Stimulated activated CD4-positive, alpha-beta T cell treated with anti-CD3 and anti-CD28 coated beads, Interleukin-1b, Interleukin-23, amount 100 ng/mL, for 24 hours (primary cell): Measurements from ENCODE around the gene MSL3B.
"Not testable (repeated sequence)": the region's sequence is repeated elsewhere in the genome, so short reads cannot be mapped to it uniquely, and the experiment has no call there.

Experiments
- DNase-seq, 4 experiments: peaks; one replicate each; pipeline ENCODE4 v3.0.0-alpha.2; 2020; ENCODE audit warnings: low read depth in 4 of 4, low spot score in 1 of 4

Gene MSL3B

DNA sequence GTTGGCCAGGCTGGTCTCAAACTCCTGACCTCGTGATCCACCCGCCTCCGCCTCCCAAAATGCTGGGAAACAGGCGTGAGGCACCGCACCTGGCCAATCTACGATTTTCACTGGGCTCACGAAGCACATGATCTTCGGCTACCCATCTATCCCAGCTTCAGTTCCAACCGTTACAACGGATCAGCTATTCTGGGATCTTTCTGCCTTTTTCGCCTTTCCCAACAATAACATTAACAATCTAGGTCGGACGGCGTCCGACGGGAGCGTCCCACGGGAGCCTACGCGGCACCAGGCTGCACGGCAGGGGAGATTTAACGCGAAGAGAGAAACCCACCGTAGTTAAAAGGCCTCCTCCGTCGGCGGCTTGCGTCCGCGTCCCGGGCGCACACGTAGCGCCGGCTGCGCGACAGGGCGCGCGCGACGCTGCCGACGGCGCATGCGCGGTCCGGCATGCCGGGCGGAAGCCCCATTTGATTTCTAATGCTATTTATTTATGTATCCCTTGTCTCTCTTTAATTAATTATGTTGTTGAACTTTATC is at the start of gene MSL3B:
Gene MSL3B (minus strand): TSS at position 394 of the 540 bp plus-strand sequence.
- peak; percentile 13 to 41 (median 36) for DNase-seq

- DNase-seq, result no peak
Measured at GRCh38 chr2:233917116-233917515, 48.9 kb upstream of the MSL3B start, which contains the start of gene TRPM8. TSS of gene TRPM8 (plus strand) at chr2:233917373. CDS start at chr2:233926538, 9,165 bp downstream.

DNA sequence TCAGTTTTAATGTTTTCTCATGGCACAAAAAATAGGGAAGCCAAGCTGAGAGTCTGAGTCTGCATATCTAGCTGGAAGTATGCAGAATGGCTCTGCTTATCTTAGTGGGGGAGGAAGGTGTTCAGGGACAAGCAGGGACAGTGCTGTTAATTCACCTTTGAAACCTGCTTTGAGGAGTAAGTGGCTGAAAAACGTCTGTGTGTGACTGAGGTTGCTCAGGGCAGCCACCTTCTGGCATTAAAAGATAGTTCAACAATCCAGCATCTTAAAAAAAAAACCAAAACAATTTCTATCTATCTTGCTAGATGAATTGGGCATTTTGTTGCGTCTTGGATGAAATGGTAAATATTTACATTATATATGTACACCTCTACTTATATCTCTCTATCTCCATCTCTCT is 46.9 kb upstream of the MSL3B start:
- DNase-seq, result no peak

DNA sequence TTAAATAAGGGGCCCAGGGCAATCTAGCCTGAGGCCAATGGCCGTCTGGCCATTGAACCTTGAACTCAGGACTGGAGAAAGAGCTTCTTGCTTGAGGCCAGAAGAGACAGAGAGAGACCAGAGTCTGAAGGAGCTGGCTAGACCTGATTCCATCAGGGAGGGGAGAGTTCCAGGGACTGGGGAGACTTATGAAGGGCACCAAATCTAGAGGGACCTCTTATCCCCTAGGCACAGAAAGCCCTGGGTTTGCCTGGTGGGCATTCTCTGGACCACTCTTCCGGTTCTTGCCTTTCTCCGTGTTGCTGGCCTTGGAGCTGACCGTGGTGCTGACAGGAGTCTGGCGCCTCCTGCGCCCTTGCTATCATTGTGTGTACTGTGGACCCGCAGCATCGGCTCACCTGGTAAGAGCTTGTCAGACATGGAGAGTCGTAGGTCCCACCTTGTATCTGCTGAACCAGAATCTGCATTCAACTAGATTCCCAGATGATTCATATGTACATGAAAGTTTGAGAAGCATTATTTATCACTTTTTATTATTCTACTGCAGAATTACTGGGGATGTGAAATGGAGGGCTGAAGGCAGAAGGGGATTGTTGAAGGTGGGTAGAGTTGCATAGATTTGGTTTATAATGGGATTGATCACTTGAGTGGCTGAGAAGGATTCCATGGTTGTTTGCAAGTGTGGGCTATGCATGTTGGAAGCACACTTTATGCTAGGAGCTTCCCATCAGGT is 44.7 kb upstream of the MSL3B start:
- DNase-seq, result no peak

DNA sequence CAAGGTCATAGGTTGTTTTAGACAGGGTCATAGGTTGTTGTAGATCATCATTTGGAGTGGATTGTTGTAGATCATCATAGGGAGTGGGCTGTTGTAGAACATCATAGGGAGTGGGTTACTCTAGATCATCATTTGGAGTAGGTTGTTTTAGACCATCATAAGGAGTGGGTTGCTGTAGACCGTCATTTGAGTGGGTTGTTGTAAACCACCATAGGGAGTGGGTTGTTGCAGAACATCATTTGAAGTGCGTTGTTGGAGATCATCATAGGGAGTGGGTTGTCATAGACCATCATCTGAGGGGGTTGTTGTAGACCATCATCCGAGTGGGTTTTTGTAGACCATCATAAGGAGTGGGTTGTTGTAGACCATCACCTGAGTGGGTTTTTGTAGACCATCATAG is 39.4 kb upstream of the MSL3B start:
- no peak for DNase-seq

DNA sequence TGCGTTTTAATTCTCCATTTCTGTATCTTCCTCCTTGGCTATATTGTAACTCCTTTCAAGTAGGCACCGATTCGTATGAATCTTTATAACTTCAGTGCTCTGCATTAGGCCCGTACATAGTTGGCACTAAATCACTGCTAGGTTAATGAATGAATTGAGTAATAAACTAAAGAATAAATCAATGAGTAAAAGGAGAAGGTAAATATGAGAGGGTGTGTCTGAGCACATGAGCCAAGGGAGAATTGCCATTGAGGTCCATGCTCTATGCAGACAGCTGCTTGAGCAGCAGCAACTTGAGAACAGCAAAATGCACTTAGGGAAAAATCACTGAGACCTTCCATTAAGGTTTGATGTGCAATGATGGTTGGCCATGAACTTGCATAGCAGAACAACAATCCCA is 37.8 kb upstream of the MSL3B start:
- DNase-seq, result no peak

- DNase-seq, result no peak
Measured at GRCh38 chr2:233901884-233902283, 33.7 kb upstream of the MSL3B start.

- no peak for DNase-seq
Measured at GRCh38 chr2:233901367-233901766, 33.2 kb upstream of the MSL3B start.

DNA sequence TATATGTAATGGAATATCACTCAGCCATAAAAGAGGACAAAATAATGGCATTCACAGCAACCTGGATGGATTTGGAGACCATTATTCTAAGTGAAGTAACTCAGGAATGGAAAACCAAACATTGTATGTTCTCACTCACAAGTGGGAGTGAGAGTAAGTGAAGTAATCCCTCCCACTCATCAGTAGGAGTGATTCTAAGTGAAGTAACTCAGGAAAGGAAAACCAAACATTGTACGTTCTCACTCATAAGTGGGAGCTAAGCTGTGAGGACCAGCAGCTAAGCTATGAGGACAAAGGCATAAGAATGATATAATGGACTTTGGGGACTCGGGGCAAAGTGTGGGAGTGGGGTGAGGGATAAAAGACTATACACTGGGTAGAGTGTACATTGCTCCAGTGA is 28.1 kb upstream of the MSL3B start:
- DNase-seq, result not testable (repeated sequence)

GRCh38 chr2:233892793-233893192 is 24.6 kb upstream of the MSL3B start:
- DNase-seq, result no peak

DNA sequence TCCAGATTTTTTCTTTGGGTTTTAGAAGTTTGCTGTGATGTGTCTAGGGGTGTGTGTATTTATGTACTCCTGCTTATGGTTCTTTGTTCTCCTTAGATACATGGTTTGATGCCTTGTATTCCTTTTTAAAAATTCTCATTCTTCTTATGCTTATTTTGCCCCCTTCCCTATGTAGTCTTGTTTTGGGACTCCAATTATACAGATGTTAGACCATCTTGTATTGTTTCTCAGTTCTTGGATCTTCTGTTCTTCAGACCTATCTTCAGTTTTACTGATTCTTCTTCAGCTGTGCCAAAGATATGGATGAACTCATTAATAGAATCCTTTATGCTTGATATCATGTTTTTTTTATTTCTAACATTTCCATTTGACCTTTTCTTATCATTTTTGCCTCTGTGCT is 14.2 kb upstream of the MSL3B start:
- DNase-seq, result no peak

DNA sequence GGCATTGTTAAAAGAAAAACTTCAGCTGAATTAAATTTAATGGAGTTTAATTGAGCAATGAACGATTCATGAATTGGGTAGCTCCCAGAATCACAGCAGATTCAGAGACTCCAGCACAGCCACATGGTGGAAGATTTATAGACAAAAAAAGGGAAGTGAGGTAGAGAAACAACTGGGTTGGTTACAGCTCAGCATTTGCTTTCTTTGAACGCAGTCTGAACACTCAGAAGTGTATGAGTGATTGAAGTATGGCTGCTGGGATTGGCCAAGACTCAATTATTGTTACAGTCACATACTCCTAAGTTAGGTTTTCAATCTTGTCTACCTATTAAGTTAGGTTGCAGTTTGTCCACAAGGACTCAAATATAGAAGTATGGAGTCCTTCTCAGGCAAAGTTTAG is 3.9 kb upstream of the MSL3B start:
- not testable (repeated sequence) for DNase-seq

- no peak for DNase-seq
Measured at GRCh38 chr2:233871432-233871831, 3.2 kb upstream of the MSL3B start.

GRCh38 chr2:233866479-233866878 is 1.7 kb downstream of the MSL3B start:
- DNase-seq, result no peak

DNA sequence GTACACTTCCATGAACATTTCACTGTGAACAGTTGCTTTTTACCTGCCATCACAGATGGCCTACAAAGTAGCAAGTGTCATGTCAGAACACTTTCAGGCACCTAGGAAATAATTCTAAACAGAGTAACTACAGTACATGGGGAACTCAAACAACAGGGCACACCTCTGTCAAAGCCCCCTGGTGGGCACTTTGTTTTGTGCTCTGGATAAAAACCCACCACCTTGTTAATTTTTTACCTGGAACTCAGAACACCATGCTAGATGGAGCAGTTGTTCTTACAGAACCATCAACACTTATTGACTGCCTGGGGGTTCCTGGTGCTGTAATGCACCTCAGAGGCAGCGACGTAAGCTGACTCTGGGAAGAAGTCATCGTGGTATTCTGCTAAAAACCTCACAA is 2.3 kb downstream of the MSL3B start:
- DNase-seq, result no peak

- no peak for DNase-seq
Measured at GRCh38 chr2:233862261-233862768, 5.9 kb downstream of the MSL3B start.

DNA sequence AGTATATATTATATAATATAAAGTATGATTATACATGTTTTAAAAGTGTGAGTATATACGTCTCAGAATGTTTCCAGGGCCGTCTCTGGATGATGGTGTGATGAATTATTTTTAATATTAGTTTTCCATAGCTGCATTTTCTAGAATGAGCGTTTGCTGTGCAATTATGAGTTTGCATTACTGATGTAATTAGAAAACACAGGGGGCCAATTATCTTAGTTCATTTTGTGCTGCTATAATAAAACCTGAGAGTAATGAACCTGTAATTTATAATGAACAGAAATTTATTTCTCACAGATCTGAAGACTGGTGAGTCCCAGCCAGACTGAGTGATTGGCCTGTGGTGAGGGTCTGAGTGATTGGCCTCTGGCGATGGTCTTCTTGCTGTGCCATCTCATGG is 9.9 kb downstream of the MSL3B start:
- DNase-seq, result no peak

DNA sequence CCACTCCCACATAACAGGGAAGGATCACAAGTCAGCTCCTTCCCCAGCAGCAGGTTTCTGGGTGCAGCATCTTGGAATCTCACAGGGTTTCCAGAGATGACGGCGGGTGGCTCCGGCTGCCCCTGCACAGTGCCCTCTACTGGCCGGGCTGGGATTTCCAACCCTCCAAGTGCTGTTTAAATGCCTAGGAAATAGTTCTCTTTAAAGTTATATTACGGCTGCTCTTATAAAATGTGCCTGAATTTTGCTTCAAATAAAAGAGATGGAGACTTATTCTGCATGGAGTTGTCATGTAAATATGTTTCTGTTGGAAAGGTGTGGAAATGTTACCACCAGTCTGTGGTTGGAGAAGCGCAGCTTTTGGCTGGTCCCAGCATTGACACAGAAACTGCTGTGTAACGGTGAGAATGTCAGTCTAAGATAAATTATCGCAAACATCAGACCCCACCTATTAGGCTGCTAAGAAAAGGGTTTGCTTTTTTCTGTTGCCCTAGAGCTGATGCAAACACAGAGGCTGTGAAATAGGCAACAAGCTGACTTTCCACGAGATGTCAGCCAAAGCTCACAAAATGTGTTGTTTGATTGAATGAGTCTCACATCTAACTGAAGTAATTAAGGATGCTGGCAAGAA is 10.6 kb downstream of the MSL3B start:
- peak; percentile 27 to 32 (median 28) for DNase-seq

DNA sequence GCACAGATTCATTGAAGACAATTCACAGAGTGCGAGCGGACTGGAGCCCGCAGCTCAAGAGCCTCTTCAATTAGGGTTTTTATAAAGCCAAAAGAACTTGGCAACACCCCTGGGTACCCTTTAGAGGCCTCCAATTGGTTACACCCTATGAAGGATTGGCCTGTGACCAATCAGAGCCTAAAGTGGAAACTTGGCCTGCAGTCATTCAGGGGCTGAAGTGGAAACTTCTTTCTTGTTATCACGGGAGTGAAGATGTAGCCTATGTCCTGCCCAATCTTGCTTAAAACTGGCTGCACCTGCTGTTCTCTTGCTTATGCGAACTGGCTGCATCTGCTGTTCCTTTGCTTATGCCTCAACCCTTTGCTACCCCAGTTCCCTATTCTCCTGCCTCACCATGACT is 12.0 kb downstream of the MSL3B start:
- DNase-seq, result no peak

DNA sequence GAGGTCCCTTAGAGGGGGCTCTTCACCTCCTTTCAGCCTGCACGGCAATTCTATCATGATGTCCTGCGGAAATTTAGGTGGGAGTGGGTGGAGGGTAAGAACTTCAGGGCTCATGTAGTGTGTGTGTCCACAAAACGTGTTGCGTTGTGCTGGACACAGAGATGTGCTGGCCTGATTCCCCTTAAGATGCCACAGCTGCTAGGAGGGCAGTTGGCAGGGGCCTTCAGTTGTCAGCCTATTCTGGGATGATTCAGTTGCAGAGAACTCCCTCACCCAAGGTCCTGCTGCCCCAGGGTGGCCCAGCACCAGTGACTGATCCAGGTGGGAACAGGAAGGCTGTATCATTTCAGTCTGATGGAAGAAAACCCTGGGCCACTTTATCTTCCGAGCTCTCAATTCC is 12.8 kb downstream of the MSL3B start:
- no peak for DNase-seq

GRCh38 chr2:233854241-233854981 is 13.8 kb downstream of the MSL3B start, which contains the start of gene HJURP:
TSS of gene HJURP (minus strand) at chr2:233854535. CDS start at chr2:233854500, 35 bp downstream.
- peak; percentile 63 to 92 (median 78) for DNase-seq

- peak in 1 of 4 experiments; percentile 7 for DNase-seq
Measured at GRCh38 chr2:233853883-233854240, 14.3 kb downstream of the MSL3B start.
